Left ventricle myocardium superior (tissue), 1 donor: ENCODE data around the gene FLT4. TPM values are rescaled to one million over a fixed set of nuclear protein-coding genes. Genes with fewer than 3 reads are reported as not detected.

Experiments
- ATAC-seq: fragments of 200-7000 bp; cut with Tn5 transposase; one replicate; pipeline ENCODE4 v1.9.1; 2020; ENCODE audit warnings: mild to moderate bottlenecking, moderate library complexity
- DNase-seq: peaks from one replicate; pipeline ENCODE4 v3.0.0-alpha.2; 2020
- intact Hi-C: fragments of 100-400 bp; cut with micrococcal nuclease; formaldehyde crosslinking; loops from one replicate; pipeline ENCODE4 v1.11.0; 2022
- total RNA-seq: library from RNA; stranded (reverse); fragmentation: NEBNext Ultra II Directional; extraction: Animal tissue kit (Norgen Biotek cat#: 25700); gene quantifications from one replicate; pipeline ENCODE4 v1.2.1, GENCODE V29; 2021
- donor health status: DM: no; HTN: yes; CAD: no; lungs with severe emphysema.

Gene FLT4
- total RNA-seq, 1 donor from 2014 or later: 8.0 TPM

DNA sequence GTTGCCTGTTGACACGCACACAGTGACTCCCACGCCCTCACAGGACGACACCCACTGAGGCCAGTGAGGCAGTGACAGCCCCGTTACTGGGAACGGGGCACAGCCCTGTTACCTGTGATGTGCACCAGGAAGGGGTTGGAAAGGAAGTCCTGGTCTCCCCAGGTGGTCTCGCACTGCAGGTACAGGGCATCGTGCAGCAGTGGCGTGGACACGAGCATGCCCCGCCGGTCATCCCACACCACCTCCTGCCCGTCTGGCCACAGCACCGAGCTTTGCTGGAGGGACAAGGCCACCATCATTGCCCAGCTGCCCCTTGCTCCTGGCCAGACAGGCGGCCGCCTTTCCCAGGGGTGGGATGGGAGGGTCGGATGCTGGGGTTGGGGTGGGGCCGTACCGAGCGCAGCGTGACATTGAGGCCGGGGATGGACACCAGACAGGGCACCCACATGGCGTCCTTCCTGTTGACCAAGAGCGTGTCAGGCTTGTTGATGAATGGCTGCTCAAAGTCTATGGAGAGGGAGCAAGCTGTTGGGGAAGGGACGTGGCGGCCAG lies 19.5 kb downstream of the FLT4 start:
- intact Hi-C loops: no loop called here
- no peak for ATAC-seq
- DNase-seq: peak; percentile 14

GRCh38 chr5:180628827-180629750 lies 20.3 kb downstream of the FLT4 start:
- intact Hi-C loops: no loop called here
- DNase-seq (peak; percentile 2), ATAC-seq (no peak)

- intact Hi-C loops: no loop called here
- no peak for ATAC-seq
- no peak for DNase-seq
Observed at GRCh38 chr5:180628211-180628610, 21.2 kb downstream of the FLT4 start.

- intact Hi-C loops: no loop called here
- DNase-seq (no peak), ATAC-seq (no peak)
Observed at GRCh38 chr5:180627386-180628120, 21.8 kb downstream of the FLT4 start.

DNA sequence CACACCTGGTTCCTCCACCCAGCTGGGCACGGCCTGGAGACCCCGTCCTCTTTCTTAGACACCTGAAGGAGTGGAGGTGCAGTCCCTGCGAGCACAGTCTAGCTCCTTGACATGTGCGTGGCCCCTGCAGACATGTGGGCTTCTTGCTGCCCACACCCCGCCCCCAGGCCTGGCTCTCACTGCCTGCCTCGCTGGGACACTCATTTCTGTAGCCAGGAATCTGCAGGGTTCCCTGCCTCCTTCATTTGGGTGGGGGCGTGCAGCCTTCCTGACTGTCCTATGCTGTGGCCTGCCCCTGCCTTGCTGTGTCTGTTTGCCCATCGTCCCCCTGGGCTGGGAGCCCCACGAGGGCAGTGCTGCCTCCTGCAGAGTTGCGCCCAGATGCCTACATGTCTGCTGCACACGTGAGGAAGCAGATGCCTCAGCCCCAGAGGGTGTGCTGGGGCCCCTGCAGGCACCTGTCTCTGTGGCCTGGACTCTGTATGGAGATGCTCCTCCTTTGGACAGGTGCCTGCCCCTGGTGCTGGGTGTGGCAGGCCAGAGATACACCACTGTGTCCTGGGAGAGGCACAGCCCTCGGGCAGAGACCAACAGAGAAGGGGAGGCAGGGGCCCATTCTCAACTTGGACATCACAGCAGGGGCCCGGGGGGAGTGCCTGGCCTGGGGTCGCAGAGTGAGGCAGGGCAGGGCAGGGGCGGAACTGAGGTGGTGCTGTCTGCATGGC lies 22.6 kb downstream of the FLT4 start:
- no peak for ATAC-seq
- intact Hi-C loops: no loop called here
- DNase-seq: no peak

GRCh38 chr5:180625791-180626660 lies 23.4 kb downstream of the FLT4 start:
- ATAC-seq: no peak
- intact Hi-C loops: no loop called here
- DNase-seq: no peak

GRCh38 chr5:180625125-180625790 lies 24.1 kb downstream of the FLT4 start:
- DNase-seq (no peak), ATAC-seq (no peak)
- intact Hi-C loops: no loop called here

DNA sequence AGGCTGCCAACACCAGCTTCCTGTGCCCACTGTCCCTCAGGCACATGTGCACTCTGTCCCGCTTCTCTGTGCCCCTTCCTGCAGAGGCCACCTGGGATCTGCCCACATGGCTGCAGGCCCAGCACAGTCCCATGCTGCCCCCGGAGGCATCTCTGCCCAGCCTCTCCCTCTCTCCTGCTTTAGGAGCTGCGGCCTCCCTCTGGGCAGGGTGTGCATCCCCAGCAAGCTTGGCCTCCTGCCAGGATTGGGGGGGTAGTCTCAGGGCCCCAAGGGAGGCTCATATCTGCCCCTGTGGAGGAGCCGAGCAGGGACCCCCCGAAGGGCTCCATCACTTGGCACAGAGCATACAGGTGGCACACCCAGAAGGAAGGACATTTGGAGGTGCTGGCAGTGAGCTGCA lies 24.8 kb downstream of the FLT4 start:
- no peak for DNase-seq
- ATAC-seq: no peak

DNA sequence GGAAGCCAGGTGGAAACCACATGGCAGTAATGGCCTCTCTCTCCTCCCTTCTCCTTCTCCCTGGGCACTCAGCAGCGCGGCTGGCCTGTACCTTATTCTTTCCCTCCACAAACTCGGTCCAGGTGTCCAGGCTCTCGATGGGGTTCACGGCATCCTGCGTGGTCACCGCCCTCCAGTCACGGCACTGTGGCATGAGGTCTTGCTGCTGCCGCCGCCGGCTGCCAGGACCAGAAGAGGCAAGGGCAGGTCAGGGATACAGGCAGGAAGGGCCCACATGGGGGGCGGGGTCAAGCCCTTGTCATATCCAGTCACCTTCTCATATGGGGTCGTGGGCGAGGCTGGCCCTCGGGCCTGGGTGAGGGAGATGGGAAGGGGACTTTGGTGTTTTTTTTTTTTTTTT lies 25.6 kb downstream of the FLT4 start:
- ATAC-seq (no peak), DNase-seq (no peak)
- intact Hi-C loops: no loop called here

More for the DNA sequence above, 24.8 kb downstream of the FLT4 start:
- intact Hi-C loops: no loop called here

DNA sequence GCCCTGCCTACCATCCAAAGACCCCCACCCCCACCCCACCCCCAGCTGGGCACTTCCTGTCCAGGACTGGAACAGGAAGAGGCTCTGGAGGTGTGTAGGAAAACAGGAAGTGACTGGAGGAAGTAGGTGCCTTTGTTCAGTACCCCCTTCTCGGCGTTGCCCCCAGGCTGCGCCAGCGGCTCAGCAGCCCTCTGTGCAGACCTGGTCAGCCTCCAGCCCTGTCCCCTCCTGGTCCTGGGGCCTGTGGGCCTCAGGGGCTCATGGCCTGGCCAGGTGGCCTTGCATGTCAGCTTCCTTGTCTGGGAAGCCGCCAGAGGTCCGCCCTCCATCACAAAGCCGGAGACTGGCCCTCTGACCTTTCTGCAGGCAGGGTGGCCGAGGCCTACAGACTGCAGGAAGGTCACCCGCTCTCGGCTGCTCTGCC lies 26.0 kb downstream of the FLT4 start:
- DNase-seq (no peak), ATAC-seq (peak; percentile 18)
- intact Hi-C loops: no loop called here

- intact Hi-C loops: no loop called here
- ATAC-seq: no peak
- no peak for DNase-seq
Observed at GRCh38 chr5:180622910-180623309, 26.5 kb downstream of the FLT4 start.

GRCh38 chr5:180621311-180621710 lies 28.1 kb downstream of the FLT4 start:
- DNase-seq (no peak), ATAC-seq (no peak)
- intact Hi-C loops: no loop called here

DNA sequence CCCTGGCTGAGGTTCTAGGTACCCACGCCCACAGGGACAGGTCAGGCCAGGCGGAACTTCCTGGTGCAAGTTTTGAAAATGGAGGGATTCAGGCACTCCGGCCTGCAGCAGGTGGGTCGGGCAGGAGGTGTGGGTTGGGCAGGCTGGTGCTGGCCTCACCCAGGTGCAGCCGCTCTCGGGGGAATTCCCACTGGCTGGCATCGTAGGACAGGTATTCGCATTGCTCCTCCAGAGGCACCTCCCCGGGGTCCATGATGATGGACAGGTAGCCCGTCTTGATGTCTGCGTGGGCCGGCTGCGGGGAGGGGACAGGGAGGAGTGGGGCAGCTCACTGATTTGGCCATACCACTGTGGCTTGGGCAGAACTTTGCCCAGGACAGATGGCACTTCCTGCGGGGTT lies 29.4 kb downstream of the FLT4 start:
- no peak for ATAC-seq
- intact Hi-C loops: no loop called here
- no peak for DNase-seq

- no peak for DNase-seq
- intact Hi-C loops: no loop called here
- no peak for ATAC-seq
Observed at GRCh38 chr5:180619563-180619915, 29.9 kb downstream of the FLT4 start.

DNA sequence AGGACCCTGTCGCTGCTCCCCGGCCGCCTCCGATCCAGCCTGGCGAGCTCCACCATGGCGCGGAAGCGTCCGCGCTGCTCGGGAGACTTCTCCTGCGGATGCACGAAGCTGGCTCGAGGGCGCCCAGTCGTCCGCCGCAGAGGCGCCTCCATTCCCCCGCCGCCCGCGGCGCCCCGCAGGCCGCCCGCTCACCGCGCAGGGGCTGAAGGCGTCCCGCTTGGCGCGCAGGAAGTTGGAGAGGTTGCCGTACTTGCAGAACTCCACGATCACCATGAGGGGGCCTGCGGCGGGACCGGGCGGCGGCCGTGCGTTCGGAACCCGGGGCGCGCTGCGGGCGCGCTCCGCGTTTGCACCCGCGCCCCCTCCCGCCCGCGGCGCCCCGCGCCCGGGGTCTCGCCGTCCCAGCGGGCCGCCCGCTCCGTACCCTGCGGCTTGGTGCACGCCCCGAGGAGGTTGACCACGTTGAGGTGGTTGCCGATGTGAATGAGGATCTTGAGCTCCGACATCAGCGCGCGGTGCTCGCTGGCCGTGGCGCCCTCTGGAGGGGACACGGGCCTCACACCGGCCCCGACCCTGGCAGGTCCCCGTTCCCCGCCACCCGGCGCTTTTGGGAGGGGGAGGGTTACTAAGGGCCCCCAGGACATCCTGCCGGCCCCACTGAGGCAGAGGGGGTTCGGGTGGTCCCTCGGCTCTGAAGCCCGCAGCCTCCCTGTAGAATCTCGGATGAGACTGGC lies 30.4 kb downstream of the FLT4 start:
- no peak for ATAC-seq
- intact Hi-C loops: no loop called here
- no peak for DNase-seq

DNA sequence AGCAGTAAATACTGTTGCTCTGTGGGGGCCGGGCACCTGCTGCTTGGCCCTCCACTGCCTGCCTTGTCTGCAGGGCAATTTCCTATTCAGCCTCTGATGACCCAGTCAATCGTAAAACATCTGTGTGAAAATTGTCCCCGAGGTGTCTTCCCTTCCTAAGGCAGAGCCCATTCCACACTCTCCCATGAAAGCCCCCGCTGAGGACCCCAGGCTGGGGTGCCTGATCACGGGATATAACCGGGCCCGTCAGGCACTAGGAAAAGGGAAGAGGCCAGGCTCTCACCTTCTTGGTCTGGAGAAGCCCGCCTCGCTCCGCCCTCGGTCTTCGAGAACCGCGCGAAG lies 30.9 kb downstream of the FLT4 start:
- ATAC-seq (no peak), DNase-seq (no peak)
- intact Hi-C loops: no loop called here

GRCh38 chr5:180613814-180614188 lies 35.6 kb downstream of the FLT4 start:
- ATAC-seq (no peak), DNase-seq (no peak)
- intact Hi-C loops: no loop called here
